ENCODE results near the gene KRT34. TPM values are rescaled to one million over a fixed set of nuclear protein-coding genes. Genes with fewer than 3 reads are reported as not detected.
"Not testable (repeated sequence)": the region's sequence is repeated elsewhere in the genome, so short reads cannot be mapped to it uniquely, and the experiment has no call there.

KRT34 gene
- polyA plus RNA-seq (2012; rRNA removed) = 0.05 and 0.08 TPM in 2 replicates
- 0.03 and 0.05 TPM in 2 replicates for polyA plus RNA-seq (2012; cell fraction: cytosol; rRNA removed)
- polyA plus RNA-seq (2012; cell fraction: nucleus; rRNA removed) = 0.06 and 0.09 TPM in 2 replicates

GRCh38 chr17:41381943-41382342, at the start of gene KRT34:
Gene KRT34, minus strand, starts transcription at chr17:41382306. Its CDS starts 60 bp downstream, at chr17:41382246.
- H3K4me3 ChIP-seq (ENCODE audit: low read depth in 2 of 2, low read length in 1 of 2); H3K27ac ChIP-seq (ENCODE audit: low read depth in 2 of 2, low read length in 1 of 2); H3K36me3 ChIP-seq (replicated peaks in 1 of 2; ENCODE audit: control insufficient read depth in 1 of 2, insufficient read depth in 2 of 2, low read length in 1 of 2); H4K20me1 ChIP-seq (ENCODE audit: insufficient read depth); H3K9me2 ChIP-seq; H2AFZ ChIP-seq (ENCODE audit: low read depth); H3K27me3 ChIP-seq (ENCODE audit: insufficient read depth); H3K4me1 ChIP-seq (ENCODE audit: control insufficient read depth in 1 of 2, insufficient read depth in 2 of 2, low read depth in 1 of 2, low read length in 1 of 2); H3K4me2 ChIP-seq; H3F3A ChIP-seq (replicated peaks; ENCODE audit: insufficient read depth); H3K79me2 ChIP-seq (ENCODE audit: insufficient read depth); H3K9me3 ChIP-seq; POLR2A ChIA-PET; DNase-seq; H3K9ac ChIP-seq: not testable (repeated sequence)
- CTCF ChIA-PET = interaction anchor here (0.7 to 1.2 kb wide), 4 partner anchors 53 to 266 kb away, joined by 3 to 4 read pairs (median 4); no protein-coding TSS in a partner anchor
- 47% methylated on average over 9 of the region's 13 CpGs for WGBS (ENCODE audit: low lambda C conversion rate)

DNA sequence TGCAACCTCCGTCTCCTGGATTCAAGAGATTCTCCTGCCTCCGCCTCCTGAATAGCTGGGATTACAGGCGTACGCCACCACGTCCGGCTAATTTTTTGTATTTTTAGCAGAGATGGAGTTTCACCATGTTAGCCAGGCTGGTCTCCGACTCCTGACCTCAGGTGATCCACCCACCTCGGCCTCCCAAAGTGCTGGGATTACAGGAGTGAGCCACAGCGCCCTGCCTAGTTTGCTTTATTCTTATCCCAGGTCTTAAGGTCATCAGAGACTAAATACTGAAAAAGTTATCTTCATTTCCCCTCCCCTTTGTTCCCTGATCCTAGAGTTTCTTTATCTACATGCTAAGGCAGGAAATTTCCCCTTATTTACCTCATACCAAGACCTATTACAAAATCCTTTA, 48.3 kb upstream of the KRT34 start:
- H3K9me3 ChIP-seq; H2AFZ ChIP-seq (ENCODE audit: low read depth); H3K36me3 ChIP-seq (replicated peaks in 1 of 2; ENCODE audit: control insufficient read depth in 1 of 2, insufficient read depth in 2 of 2, low read length in 1 of 2); H4K20me1 ChIP-seq (ENCODE audit: insufficient read depth); POLR2A ChIA-PET; H3F3A ChIP-seq (replicated peaks; ENCODE audit: insufficient read depth); DNase-seq; H3K9me2 ChIP-seq; H3K27ac ChIP-seq (ENCODE audit: low read depth in 2 of 2, low read length in 1 of 2); H3K9ac ChIP-seq; H3K4me3 ChIP-seq (ENCODE audit: low read depth in 2 of 2, low read length in 1 of 2); H3K27me3 ChIP-seq (ENCODE audit: insufficient read depth); H3K4me2 ChIP-seq; H3K4me1 ChIP-seq (ENCODE audit: control insufficient read depth in 1 of 2, insufficient read depth in 2 of 2, low read depth in 1 of 2, low read length in 1 of 2); H3K79me2 ChIP-seq (ENCODE audit: insufficient read depth): not testable (repeated sequence)
- CTCF ChIA-PET = interaction anchor here (0.6 to 1.0 kb wide), 4 partner anchors 10 to 236 kb away, joined by 3 to 4 read pairs (median 3); no protein-coding TSS in a partner anchor
- 64% methylated on average over 9 of the region's 9 CpGs for WGBS (ENCODE audit: low lambda C conversion rate)

GRCh38 chr17:41429667-41430066, 47.6 kb upstream of the KRT34 start:
- Histone ChIP-seq H2AFZ (ENCODE audit: low read depth) (no peak overlapping the region), H3F3A (replicated peaks; ENCODE audit: insufficient read depth) (no peaks in the 10 kb centered on the region), H3K4me1 (ENCODE audit: control insufficient read depth in 1 of 2, insufficient read depth in 2 of 2, low read depth in 1 of 2, low read length in 1 of 2) (no peaks in the 10 kb centered on the region), H3K79me2 (ENCODE audit: insufficient read depth) (no peaks in the 10 kb centered on the region), H3K4me3 (ENCODE audit: low read depth in 2 of 2, low read length in 1 of 2) (no peak overlapping the region), H4K20me1 (ENCODE audit: insufficient read depth) (no peaks in the 10 kb centered on the region), H3K9me3 (no peaks in the 10 kb centered on the region), H3K27ac (ENCODE audit: low read depth in 2 of 2, low read length in 1 of 2) (no peak overlapping the region), H3K4me2 (no peak overlapping the region), H3K27me3 (ENCODE audit: insufficient read depth) (no peaks in the 10 kb centered on the region), H3K36me3 (replicated peaks in 1 of 2; ENCODE audit: control insufficient read depth in 1 of 2, insufficient read depth in 2 of 2, low read length in 1 of 2) (no peaks in the 10 kb centered on the region), H3K9ac (no peak overlapping the region), H3K9me2 (no peaks in the 10 kb centered on the region)
- CTCF ChIA-PET = interaction anchor here (0.7 to 1.0 kb wide), 2 partner anchors 119 to 236 kb away, joined by 3 to 4 read pairs; no protein-coding TSS in a partner anchor
- no peak for DNase-seq
- POLR2A ChIA-PET = no interaction called here
- 62% methylated on average over 7 of the region's 7 CpGs for WGBS (ENCODE audit: low lambda C conversion rate)
- TF ChIP-seq MXI1 (IDR thresholded peaks at IDR 0.05; ENCODE audit: low read depth, low read length) (no peak), GABPA (IDR thresholded peaks at IDR 0.05; ENCODE audit: low read depth) (no peak), CTCF (IDR thresholded peaks at IDR 0.05) (no peak), TEAD4 (IDR thresholded peaks at IDR 0.05; ENCODE audit: borderline replicate concordance, insufficient read depth) (no peak), MEF2A (IDR thresholded peaks at IDR 0.05; ENCODE audit: borderline replicate concordance, low read depth) (no peak)
